Activated naive CD4-positive, alpha-beta T cell treated with Interleukin-2 at 50 U/mL for 16 hours (primary cell): ENCODE data around the gene MRPL21.

Experiments
- DNase-seq: peaks from one replicate; pipeline ENCODE4 v3.0.0-alpha.2; 2020

MRPL21 gene

DNA sequence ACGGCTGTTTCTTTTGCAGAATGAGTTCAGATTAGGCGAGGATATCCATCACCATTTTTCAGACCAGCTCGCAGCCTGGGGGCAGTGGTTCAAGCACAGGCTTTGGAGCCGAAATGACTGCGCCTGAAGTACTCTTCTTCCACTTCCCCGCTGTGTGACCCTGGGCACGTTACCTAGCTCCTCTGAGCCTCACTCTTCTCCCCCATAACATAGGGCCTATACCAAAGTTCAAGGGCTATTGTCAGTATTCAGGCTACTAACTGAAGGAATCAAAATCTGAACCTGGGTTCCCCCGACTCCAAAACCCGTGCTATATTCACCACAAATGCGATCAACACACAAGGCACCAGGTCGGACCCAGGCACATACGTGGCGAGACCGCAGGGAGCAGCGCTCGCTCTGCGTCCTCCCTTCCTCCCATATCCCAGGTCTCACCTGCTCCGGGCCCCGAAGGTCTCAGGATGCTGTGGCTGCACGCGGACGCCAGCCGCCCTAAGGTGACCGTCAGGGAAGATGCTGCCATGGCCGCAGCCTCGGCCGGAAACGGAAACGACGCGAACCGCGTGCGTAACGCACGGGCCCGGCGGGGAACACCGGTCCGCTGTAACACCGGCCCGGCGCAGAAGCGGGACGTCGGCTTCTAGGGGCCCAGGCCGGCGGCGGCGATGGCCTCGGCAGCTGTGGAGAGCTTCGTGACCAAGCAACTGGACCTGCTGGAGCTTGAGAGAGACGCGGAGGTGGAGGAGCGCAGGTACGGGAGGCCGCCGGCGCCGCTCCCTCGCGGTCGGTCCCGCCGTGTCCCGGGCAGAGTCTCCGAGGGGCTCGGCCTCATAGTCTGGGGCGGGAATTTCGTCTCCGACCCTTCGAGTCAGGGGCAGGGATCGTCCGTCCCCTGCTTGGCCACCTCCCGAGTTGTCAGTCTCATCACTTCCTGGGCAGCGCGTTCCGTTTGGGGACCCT is at the start of gene MRPL21, which contains the start of gene IGHMBP2:
Gene MRPL21, minus strand, starts transcription at position 545 of the 960 bp plus-strand sequence. Its CDS starts 22 bp downstream, at position 523.
Gene IGHMBP2, plus strand, starts transcription at position 604 of the 960 bp plus-strand sequence. Its CDS starts 62 bp downstream, at position 666.
- peak; percentile 85 for DNase-seq

DNA sequence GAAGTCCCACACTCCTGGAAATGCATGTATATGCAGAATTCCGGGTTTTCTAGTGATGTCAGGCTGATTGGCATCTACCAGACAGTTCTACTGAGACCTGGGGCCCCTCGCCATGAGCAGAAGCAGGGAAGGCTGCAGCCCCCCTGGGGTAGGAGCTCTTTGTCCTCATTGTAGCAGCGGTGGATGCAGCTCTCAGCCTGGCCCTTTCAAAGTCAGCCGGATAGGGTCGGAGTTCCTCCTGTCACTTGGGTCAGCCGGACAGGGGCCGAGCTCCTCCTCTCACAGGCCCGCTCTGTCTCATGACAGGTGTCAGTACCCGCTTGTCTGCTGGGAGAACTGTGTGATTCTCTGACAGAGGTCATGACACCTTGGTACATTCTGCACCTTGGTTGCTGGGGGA is 47.1 kb upstream of the MRPL21 start:
- DNase-seq: no peak

DNA sequence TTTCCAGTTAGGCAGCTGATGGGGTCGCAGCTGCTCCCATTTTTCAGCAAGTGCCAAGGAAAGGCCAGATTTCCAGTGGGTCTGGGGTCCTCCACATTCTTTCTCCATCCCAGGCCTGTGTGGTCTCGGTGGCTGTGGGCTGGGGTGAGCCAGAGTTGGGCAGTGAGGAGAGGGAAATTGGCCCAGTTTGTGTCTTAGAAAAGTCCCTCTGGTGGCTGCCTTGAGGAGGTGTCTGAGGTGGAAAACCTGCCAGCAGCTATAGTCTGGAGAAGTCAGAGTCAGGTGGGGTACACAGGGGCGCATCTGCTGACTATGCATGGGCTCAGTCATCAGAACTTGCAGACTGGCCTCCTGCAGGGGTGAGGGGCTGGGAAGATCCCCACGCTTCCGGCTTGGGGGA is 46.6 kb upstream of the MRPL21 start:
- no peak for DNase-seq

DNA sequence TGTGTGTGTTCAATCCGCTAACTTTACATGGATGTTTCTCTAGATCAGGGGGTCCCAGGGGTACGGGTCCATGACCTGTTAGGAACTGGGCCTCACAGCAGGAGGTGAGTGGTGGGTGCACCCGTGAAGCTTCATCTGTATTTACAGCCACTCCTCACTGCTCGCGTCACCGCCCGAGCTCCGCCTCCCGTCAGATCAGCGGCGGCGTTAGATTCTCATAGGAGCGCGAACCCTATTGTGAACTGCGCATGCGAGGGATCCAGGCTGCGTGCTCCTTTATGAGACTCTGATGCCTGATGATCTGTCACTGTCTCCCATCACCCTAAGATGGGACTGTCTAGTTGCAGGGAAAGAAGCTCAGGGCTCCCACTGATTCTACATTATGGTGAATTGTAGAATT is 45.3 kb upstream of the MRPL21 start:
- DNase-seq: no peak

DNA sequence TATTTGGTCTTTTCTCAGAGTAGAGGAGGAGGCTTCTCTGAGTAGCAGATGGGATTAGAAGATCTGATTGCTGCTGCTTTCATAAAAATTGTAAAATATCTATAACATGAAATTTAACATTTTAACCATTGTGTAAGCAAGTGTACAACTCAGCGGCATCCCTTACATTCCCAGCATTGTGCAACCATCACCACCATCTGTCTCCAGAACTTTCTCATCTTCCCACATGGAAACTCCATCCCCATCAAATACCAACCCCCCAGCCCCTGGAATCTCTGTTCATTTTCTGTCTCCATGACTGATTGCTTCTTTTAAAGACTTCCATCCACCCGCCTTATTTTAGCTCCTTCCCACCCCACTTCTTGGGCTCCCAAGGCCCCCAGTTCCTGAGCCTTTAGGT is 44.9 kb upstream of the MRPL21 start:
- no peak for DNase-seq

DNA sequence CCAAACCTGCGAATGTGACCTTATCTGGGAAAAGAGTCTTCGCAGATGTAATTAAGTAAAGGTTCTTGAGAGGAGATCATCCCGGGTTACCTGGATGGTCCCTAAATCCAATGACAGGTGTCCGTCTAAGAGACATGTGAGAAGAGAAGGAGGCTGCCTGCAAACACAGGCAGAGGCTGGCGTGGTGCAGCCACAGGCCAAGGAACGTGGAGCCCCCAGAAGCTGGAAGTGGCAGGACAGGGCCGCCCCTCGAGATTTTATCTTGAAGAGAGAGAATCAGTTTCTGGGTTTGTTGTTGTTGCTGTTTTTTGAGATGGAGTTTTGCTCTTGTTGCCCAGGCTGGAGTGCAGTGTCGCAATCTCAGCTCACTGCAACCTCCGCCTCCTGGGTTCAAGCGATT is 43.5 kb upstream of the MRPL21 start:
- DNase-seq: no peak

DNA sequence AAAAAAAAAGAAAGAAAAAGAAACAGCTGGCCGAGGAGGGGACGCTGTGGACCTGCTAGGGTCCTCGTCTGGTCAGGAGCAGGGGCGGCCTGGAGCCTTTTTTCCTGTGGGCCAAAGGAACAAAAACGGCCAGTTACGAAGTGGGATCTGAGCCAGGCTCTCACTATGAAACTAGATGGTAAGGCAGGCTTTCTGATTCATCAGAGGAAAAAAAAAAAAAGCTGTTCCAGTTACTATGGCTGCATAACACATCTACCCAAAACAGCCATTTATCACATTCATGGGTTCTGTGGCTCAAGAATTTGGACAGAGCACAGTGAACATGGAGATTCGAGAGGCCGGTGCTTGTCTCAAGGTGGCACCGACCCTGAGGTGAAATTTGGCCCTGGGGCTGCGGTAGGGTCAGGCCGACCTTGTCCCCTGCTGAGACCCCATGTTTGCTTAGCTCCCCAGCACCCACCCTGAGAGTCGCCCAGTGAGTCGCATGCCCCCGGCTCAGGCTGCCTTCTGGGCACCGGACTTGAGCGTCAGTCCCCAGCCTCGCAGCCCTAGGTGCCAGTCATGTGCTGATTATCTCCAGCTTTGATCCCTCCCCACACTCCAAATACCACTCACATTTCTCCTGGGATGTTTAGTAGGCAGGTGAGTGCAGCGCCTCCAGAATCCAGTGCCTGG is 42.9 kb upstream of the MRPL21 start:
- no peak for DNase-seq

DNA sequence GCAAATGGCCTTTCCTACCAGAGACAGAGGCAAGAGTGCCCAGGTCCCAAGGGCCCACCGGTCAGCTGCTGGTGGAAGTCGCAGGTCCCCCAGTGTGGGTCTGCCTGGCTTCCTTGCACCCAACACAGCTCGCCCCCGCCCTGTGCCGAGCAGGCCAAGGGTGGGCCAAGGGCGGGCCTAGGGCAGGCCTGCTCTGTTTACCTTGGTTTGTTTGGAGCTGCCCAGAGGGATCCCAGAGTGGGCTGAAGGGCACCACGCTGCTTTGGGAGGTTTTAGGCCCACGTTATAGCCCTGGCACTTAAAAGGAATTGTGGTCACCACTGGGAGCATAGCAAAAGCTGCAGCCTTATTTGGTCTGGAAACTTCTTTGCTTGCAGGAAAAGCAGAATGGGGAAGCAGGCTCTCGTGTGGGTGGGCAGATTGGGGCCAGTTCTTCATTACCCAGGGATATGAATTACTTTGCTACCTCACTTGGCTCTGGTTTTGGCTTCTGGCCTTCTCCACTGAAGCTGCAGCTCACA is 39.2 kb upstream of the MRPL21 start:
- no peak for DNase-seq

DNA sequence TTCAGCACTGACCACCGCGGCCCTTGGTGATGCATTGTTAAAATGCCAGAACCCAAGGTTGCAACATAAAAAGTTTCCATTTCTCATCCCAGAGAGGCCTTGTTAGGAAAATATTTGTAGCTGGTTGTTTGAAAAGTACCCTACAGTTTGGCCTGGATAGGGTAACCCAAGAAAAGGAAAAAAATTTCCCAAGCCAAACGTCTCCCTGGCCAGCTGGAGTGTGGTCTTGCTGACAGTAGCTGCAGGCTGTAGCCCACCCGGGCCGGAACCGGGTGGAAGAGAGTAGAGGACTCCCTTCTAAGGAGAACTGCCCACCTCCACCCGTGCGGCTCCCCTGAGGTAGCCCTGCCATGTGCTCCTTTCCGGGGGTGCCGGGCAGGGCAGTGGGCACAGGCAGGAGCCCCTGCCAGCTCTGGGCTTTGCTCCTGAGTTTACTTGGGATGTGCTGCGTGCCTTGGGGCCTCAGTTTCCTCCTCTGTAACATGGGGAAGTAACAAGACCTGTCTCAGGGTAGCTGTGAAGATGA is 38.5 kb upstream of the MRPL21 start:
- no peak for DNase-seq

DNA sequence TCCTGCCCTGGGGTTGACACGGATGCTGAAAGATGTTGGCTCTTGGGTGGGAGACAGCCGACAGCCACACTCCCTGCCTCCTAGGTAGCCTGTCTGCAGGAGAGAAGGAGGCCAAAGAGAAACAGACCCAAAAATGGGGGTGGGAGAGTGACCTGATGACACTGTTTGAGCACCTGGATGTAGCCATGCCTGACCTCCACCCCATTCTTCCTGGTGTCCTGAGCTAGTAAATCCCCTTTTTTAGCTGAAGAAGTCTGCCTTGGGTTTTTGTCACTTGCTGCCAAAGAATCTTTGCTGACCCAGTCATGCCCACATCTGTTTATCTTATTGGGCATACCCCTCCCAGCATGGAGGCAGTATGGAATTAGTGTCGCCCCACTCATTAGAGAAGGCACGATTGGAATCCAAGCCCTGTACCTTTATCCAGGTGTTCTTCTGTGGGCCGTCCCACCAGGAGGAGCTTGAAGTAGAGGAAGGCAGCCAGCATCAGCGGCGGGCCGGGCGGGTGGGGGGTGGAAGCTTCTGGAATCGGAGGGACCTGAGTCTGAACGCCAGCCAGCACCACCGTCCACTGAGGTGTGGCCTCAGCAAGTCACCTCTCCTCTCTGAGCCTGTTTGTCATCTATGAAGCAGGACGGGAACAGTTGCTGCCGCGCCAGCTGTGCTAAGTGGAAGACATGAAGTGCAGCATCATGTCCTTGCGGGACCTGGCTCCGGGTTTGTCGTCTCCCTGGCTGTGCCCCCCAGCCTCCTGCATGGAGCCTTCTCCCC is 37.9 kb upstream of the MRPL21 start:
- DNase-seq: no peak

DNA sequence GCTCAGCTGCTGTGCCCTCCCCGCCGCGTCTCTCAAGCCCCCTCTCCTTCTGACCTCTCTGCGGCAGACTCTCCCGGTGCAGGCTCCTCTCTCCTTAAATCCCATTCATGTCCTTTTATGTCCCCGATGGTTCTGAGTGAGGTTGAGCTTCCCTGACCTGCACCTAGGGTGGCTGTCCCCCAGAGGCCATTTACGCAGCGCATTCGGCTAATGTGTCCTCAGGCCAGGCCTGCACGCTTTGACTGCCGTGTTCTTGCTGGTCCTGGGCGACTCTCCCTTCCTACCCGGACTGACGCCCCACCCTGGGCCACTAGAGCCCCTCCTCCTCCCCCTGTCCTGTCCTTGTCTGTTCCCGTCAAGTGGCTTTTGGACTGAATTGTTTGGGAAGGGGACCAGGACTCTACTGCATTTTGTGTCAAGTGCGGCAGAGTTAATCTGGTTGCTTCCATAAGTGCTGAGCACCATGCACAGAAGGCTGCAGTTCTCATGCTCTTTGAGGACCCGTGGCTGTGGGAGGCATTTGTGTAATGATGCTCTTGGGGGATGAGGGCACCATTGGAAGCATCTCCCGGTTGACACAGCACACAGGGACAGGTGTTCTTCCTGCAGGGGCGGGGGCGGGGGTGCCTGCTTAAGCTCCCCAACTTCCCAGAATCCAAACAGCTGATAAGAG is 37.2 kb upstream of the MRPL21 start:
- no peak for DNase-seq

DNA sequence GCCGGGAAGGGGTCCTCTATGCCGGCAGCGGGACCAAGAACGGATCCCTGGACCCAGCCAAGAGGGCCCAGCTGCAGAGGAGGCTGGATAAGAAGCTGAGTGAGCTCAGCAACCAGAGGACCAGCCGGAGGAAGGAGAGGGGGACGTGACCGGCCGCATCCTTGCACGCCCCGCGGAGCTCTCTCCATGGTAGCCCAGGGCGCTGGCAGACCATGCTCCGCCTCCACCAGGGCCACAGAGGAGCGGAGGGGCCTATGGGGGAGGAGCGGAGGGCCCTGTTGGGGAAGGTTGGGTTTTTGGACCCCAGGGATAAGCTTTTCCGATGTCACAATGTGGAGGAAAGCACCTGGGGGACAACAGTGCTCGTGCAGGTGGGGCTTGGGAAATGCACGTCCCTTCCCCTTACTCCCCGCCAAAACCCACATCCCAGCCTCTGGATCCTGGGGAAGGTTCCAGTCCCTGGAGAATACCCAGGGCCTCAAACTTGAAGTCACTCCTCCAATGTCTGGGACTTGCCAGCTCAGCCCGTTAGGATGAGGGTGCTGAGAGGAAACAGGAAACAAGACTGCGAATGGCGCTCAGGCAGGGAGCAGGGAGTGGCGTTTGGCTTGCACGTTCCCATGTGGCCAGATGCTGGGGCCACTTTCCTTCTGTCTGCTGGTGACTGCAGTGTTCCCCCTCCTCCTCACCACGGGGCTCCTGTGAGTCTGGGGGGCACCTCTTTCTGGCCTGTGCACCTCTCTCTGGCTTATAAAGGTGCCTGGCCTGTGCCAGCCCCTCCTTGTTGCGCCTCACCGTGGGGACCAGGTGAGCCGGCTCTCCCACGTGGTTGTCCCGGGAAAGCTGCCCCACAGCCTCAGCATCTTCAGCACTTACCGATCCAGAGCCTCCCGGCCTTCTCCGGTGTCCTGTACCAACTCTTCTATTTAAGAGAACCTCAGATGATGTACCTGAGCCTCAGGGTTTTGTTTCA is 36.2 kb upstream of the MRPL21 start:
- no peak for DNase-seq

DNA sequence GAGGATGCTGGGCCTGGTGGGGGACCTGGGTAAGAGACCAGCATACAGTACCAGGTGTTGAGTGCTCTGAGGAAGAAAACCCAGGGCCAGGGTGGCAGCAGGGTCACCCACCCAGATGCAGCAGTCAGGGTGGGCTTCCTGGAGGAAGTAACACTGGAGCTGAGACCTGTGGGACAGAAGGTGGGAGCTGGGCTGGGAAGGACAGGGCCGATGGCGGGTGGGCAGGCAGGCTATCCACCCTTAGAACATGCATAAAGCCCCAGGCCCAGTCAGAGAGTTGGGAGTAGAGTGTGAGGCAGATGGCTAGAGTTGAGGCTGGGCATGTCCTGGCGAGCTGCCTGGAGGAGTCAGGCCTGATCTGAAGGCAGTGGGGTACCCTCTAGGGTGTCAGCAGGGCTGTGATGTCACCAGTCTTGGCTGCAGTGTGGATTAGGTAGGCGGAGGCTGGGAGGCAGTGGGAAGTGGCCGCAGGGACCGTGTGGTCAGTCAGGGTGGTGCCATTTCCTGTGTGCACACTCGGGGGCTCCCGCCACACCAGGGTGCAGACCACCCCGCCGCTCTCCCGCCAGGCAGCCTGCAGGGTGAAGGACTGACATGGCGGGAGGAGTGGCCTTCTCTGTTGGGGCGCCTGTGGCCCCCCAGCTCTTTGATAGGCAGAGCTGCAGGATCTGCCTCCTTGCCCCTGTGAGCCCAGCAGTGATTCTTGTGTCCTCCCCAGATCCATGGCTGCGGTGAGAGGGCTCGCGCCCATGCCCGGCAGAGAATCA is 35.4 kb upstream of the MRPL21 start:
- no peak for DNase-seq

DNA sequence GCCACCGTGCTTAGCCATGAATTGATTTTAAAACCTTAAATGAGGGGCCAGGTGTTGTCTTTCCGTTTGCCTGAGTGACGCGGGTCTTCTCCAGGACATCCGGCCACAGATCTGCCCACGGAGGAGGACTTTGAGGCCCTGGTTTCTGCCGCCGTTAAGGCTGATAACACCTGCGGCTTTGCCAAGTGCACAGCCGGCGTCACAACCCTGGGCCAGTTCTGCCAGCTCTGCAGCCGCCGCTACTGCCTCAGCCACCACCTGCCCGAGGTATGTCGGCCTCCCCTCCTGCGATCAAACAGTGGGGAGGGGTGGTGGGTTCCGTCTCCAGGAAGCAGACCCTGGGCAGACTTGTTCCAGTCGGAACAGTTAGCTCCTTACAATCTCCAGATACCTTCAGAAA is 34.5 kb upstream of the MRPL21 start:
- no peak for DNase-seq

DNA sequence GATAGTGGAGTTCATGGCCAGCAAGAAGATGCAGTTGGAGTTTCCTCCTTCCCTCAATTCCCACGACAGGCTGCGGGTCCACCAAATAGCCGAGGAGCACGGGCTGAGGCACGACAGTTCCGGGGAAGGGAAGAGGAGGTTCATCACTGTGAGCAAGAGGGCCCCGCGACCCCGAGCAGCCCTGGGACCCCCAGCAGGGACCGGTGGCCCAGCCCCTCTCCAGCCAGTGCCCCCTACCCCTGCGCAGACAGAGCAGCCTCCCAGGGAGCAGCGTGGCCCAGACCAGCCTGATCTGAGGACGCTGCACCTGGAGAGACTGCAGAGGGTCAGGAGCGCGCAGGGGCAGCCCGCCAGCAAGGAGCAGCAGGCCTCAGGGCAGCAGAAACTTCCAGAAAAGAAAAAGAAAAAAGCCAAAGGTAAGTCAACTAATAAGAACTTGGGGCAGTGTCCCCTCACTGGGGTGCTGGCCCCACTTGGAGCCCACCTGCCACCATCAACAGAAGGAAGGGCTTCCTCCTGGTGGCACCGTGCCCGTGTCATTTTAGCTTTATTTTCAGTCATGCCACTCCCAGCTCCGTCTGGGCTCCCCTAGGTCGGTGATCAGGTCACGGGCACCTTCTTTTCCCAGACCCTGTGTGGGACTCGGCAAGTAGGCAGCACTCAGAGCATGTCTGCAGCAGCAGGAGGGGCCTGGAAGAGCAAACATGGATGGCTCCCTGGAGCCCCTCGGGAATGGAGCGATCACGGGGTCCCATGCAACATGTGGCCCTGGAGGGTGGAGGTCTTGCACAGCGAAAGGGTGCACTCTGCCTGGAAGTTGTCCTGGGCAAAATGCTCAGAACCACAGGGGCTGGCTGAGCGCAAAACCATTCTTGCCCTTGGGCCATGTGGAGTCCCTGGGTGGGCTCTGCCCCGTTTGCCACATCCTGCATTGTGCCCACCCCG is 33.3 kb upstream of the MRPL21 start:
- DNase-seq: no peak

DNA sequence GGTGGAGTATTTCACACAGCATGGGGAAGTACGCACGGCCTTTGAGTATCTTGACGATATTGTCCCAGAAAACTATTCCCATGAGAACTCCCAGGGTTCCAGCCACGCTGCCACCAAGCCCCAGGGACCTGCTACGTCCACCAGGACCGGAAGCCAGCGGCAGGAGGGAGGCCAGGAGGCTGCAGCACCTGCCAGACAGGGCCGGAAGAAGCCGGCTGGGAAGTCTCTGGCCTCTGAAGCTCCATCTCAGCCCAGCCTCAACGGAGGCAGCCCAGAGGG is 32.7 kb upstream of the MRPL21 start:
- no peak for DNase-seq

DNA sequence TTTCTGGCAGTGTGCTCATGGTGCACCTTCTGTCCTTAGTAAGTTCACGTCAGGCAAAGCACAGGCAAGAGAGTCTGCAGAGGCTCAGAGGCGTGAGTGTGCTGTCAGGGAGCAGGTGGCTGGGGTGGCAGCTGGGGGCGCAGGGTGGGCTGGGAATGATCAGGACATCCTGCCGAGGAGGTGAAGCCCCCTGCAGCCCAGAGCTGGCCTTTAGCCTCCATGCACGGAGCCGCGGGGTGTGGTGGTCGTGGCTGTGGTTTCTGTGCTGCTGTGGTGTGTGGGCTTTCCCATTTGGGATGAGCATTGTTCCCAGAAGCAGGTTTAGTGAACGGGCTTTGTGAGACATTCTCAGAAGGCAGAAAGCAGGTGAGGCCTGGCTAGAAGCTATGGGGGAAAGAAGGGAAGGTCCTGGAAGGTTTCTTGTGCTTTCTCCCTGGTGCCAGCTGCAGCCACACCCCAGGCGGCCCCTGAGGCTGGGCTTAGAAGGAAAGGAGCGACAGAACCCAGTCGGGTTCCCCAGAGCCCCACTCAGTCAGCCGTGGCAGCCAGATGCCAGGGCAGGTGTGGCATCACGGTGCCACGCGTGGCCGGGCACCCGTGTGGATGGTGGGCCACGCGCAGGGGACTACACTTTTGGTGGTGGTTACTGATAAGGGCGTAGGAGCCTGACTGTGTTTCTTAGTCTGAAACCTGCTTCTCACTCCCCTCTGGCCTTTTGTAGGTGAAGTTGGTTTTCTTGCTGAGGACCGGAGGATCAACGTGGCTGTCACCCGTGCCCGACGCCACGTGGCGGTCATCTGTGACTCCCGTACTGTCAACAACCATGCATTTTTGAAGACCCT is 32.1 kb upstream of the MRPL21 start:
- DNase-seq: no peak

DNA sequence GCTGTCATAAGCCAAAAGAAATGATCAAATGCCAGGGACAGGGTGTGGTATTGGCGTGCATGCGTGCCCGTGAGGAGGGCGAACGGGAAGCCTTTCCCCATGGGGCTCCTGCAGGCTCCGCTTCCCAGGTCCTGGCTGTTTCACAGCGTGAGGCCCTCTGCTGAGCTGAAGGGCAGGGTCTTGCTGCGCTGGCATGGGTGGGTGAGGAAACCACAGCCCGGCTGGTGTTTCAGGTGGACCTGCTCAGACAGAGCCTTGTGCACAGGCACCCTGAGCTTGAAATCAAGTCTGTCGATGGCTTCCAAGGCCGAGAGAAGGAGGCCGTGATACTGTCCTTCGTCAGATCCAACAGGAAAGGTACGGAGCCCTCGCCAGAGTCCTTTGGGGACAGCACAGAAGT is 31.4 kb upstream of the MRPL21 start:
- DNase-seq: no peak
